ENCODE results near the gene BCO1.

The BCO1 gene

GRCh38 chr16:81204798-81205680, 33.5 kb upstream of the BCO1 start:
- in situ Hi-C loops (cut with MboI; ENCODE audit: low sequenced_read_pairs, unreplicated experiment): no loop called here
- DNase-seq (ENCODE audit: low spot score): peak; percentile 73

GRCh38 chr16:81207076-81207475, 31.4 kb upstream of the BCO1 start:
- in situ Hi-C loops (cut with MboI; ENCODE audit: low sequenced_read_pairs, unreplicated experiment): no loop called here
- no peak for DNase-seq (ENCODE audit: low spot score)
- TF ChIP-seq CTCF (IDR thresholded peaks at IDR 0.05; ENCODE audit: borderline replicate concordance, control extremely low read depth, extremely low read depth, insufficient read depth, missing control alignments): no peak

More at GRCh38 chr16:81204798-81205680, 33.5 kb upstream of the BCO1 start:
- peak; percentile 73 for TF ChIP-seq CTCF (IDR thresholded peaks at IDR 0.05; ENCODE audit: borderline replicate concordance, control extremely low read depth, extremely low read depth, insufficient read depth, missing control alignments)

GRCh38 chr16:81210807-81211206, 27.7 kb upstream of the BCO1 start:
- in situ Hi-C loops (cut with MboI; ENCODE audit: low sequenced_read_pairs, unreplicated experiment): no loop called here
- DNase-seq (ENCODE audit: low spot score): no peak
- TF ChIP-seq CTCF (IDR thresholded peaks at IDR 0.05; ENCODE audit: borderline replicate concordance, control extremely low read depth, extremely low read depth, insufficient read depth, missing control alignments): no peak

- in situ Hi-C loops (cut with MboI; ENCODE audit: low sequenced_read_pairs, unreplicated experiment): no loop called here
- no peak for TF ChIP-seq CTCF (IDR thresholded peaks at IDR 0.05; ENCODE audit: borderline replicate concordance, control extremely low read depth, extremely low read depth, insufficient read depth, missing control alignments)
- no peak for DNase-seq (ENCODE audit: low spot score)
Observed at GRCh38 chr16:81212830-81213465, 25.5 kb upstream of the BCO1 start.

GRCh38 chr16:81214745-81215166, 23.7 kb upstream of the BCO1 start:
- no peak for TF ChIP-seq CTCF (IDR thresholded peaks at IDR 0.05; ENCODE audit: borderline replicate concordance, control extremely low read depth, extremely low read depth, insufficient read depth, missing control alignments)
- in situ Hi-C loops (cut with MboI; ENCODE audit: low sequenced_read_pairs, unreplicated experiment): no loop called here
- peak; percentile 46 for DNase-seq (ENCODE audit: low spot score)

- no peak for DNase-seq (ENCODE audit: low spot score)
- no peak for TF ChIP-seq CTCF (IDR thresholded peaks at IDR 0.05; ENCODE audit: borderline replicate concordance, control extremely low read depth, extremely low read depth, insufficient read depth, missing control alignments)
- in situ Hi-C loops (cut with MboI; ENCODE audit: low sequenced_read_pairs, unreplicated experiment): no loop called here
Observed at GRCh38 chr16:81216114-81216513, 22.4 kb upstream of the BCO1 start.

Measured in GM13976 (cell line).